WTC11 (cell line): ENCODE measurements around the gene ZNF407.

Source experiments
- AR ChIP-seq: fragments of 250-450 bp; sonication (Bioruptor Pico); IDR thresholded peaks from 2 replicates; pipeline ENCODE4 v1.9.0; 2021; ENCODE audit warnings: mild to moderate bottlenecking
- CREB1 ChIP-seq: sonication (generic); formaldehyde crosslinking; IDR thresholded peaks from 2 replicates; pipeline ENCODE4 v1.8.0; 2023; ENCODE audit warnings: mild to moderate bottlenecking, missing genetic modification reagents
- CTCF ChIP-seq: fragments of 200-600 bp; IDR thresholded peaks from 2 replicates; pipeline ENCODE4 v1.8.0; 2022; ENCODE audit warnings: antibody characterized with exemption
- EMX1 ChIP-seq: fragments of 250-450 bp; sonication (Bioruptor Pico); IDR thresholded peaks from 2 replicates; pipeline ENCODE4 v1.8.0; 2021; ENCODE audit warnings: mild to moderate bottlenecking
- FOXK1 ChIP-seq: sonication (generic); formaldehyde crosslinking; IDR thresholded peaks from 2 replicates; pipeline ENCODE4 v1.8.0; 2022; ENCODE audit warnings: mild to moderate bottlenecking, moderate library complexity, missing genetic modification reagents
- NFE2L1 ChIP-seq: sonication (generic); formaldehyde crosslinking; IDR thresholded peaks from 2 replicates; pipeline ENCODE4 v1.8.1; 2023; ENCODE audit warnings: missing genetic modification reagents
- NFYB ChIP-seq: sonication (generic); formaldehyde crosslinking; conservative IDR thresholded peaks from 2 replicates; pipeline ENCODE4 v1.8.0; 2022; ENCODE audit warnings: low read depth, missing genetic modification reagents
- NR1H2 ChIP-seq: sonication (generic); formaldehyde crosslinking; IDR thresholded peaks from 2 replicates; pipeline ENCODE4 v1.9.0; 2021; ENCODE audit warnings: mild to moderate bottlenecking, moderate library complexity, missing genetic modification reagents
- SMAD4 ChIP-seq: sonication (generic); formaldehyde crosslinking; IDR thresholded peaks from 2 replicates; pipeline ENCODE4 v1.8.0; 2022; ENCODE audit warnings: mild to moderate bottlenecking, missing genetic modification reagents
- SOX15 ChIP-seq: fragments of 250-450 bp; sonication (Bioruptor Pico); IDR thresholded peaks from 2 replicates; pipeline ENCODE4 v1.9.0; 2021; ENCODE audit warnings: mild to moderate bottlenecking
- STAT6 ChIP-seq: sonication (generic); formaldehyde crosslinking; conservative IDR thresholded peaks from 2 replicates; pipeline ENCODE4 v1.8.1; 2023; ENCODE audit warnings: mild to moderate bottlenecking, low read depth, missing genetic modification reagents, moderate library complexity

- TF ChIP-seq CREB1 (no peak), CTCF (no peak), STAT6 (no peak), NR1H2 (no peak), SMAD4 (CRISPR knock-in tag) (no peak), SOX15 (CRISPR knock-in tag) (no peak), EMX1 (CRISPR knock-in tag) (no peak), FOXK1 (CRISPR knock-in tag) (no peak), NFYB (CRISPR knock-in tag) (no peak), AR (CRISPR knock-in tag) (no peak), NFE2L1 (CRISPR knock-in tag) (no peak)
Observed at GRCh38 chr18:74632856-74633255, 35.2 kb downstream of the ZNF407 start.
